NCI-H146 (cell line): Measurements from ENCODE around the gene KCNAB1.
"Not testable (repeated sequence)": the region's sequence is repeated elsewhere in the genome, so short reads cannot be mapped to it uniquely, and the experiment has no call there.

Source experiments
- DNase-seq: peaks from one replicate; lab custom pipeline; 2025; lab: John Stamatoyannopoulos, UW

The KCNAB1 gene

DNA sequence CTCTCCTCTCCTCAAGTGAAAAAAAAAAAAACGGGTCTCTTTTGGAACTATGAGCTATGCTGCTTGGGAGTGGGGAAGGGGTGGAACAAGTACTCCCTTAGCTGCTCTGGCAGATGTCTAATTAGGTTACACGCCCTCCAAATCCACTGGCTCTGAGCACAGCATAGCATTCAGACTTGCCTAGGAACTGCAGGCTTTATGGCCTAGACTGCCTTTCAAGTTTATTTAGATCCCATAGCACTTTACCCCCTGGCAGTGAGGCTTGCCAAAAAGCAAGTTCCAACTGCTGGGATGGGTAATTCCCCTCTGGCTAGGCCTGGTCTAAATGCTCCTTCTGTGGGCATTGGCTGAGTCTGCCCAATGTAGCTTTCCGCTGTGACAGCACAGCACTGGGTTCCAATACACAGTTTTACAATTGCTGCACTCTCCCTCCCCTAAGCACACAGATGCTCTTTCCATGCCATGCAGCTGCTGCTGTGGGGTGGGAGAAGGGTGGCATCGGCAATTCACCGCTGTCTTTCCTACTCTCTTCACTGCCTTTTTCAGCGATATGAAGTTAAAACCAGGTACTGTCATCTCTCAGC lies 152.8 kb downstream of the KCNAB1 start:
- DNase-seq = no peak

DNA sequence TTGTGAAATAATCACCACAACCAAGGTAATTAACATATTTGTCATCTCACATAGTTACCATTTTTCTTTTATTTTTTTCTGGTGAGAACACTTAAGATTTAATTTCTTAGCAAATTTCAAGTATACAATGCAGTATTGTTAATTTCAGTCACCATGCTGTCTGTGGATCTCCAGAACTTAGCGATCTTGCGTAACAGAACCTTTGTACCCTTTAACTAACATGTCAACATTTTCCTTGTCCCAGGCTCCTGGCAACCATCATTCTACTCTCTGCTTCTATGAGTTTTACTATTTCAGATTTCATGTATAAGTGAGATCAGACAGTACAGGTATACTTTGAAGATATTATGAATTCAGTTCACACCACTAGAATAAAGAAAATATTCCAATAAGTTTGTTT lies 154.4 kb downstream of the KCNAB1 start:
- no peak for DNase-seq

- DNase-seq = not testable (repeated sequence)
Observed at GRCh38 chr3:156284637-156285036, 164.3 kb downstream of the KCNAB1 start.

- no peak for DNase-seq
Observed at GRCh38 chr3:156285626-156286025, 165.2 kb downstream of the KCNAB1 start.

DNA sequence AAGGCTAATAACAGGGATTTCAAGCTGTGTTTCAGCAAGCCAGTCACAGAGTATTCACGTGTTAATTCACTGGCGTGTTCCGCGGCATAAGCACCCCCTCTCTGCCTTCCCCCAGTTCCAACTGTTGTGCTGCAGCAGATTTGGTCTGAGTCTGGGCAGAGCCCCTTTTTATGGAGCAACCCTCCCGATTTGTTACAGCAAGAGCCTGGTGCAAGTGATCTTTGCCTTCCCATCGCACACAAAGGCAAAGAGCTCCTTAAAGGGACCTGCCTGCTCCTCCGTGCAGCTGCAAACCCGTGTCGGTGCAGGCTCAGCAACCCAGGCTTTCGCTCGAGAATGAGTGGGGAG lies 170.5 kb downstream of the KCNAB1 start:
- no peak for DNase-seq

GRCh38 chr3:156291272-156292123 lies 171.1 kb downstream of the KCNAB1 start:
- DNase-seq = no peak

DNA sequence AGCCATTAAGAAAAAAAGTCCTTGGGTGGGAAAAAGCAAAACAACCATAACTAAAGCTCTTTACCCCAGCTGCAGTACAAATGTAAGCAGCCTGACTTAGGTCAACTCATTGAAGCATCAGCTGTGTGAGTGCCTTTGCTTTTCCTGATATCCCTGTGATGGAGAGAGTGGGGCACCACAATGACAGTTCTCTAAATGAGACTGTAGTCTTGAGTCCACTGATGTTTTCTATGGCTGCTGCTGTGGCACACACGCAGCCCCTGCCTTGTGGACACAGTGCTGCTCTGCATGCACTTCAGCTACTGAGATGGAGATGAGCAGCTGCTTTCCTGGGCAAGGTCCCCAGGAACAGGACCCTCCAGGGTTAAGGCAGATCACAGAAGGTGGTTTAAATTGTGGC lies 173.2 kb downstream of the KCNAB1 start:
- DNase-seq = no peak

DNA sequence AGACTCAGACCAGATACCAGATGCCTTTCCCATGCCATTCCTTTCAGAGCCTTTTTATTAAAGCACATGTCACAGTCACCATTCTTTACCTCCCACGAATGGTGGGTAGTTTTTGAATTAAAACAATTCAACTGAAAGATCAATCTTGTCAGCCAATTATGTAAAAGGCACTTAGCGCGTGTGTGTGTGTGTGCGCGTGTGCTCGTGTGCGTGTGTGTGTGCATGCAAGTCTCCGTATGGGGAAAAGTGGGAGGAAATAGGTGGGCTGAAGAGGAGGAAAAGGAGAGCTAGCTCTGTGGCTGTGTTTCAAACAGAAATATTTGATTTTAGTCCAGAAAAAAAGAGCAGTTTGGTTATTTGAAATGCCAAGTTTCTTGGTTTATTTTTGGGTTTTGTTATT lies 177.2 kb downstream of the KCNAB1 start:
- DNase-seq = no peak

DNA sequence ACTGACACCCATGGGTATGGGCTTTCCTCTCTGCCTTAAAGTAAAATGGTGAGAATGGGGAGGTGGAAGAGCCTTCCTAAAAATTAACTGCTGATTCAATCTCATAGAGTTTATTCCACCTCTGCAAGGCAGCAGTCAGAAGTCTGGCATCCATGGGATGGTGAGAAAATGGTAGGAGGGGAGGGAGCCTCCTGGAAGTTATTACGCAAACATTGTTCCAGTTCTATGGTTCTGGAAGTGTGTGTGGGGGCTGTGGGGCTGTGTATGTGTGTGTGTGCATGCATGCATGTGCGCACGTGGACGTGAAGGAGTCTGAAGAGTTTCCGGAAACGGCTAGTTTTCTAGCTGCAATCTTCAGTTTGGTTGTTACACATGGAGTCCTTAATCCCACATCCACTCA lies 177.6 kb downstream of the KCNAB1 start:
- DNase-seq = no peak

GRCh38 chr3:156298938-156299337 lies 178.6 kb downstream of the KCNAB1 start:
- no peak for DNase-seq

DNA sequence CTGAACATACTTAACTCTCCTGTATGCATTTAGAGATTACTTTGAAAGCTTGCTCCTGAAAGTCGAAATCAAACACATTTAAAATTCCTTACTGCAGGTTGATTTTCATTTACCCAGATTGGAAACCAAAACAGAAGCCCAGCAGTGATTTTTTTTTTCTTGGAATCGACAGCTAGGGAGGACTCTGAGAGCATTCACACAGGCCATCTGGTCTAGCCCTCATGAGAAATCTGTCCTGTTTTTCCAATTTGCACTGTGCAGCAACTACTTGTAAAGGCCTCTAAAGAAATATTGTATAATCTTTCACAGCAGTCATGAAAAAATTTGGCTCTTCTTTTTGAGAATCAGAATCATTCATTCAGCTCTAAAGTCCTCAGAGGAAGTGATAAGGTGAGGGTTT lies 179.2 kb downstream of the KCNAB1 start:
- no peak for DNase-seq

GRCh38 chr3:156300371-156300770 lies 180.0 kb downstream of the KCNAB1 start:
- DNase-seq = no peak

DNA sequence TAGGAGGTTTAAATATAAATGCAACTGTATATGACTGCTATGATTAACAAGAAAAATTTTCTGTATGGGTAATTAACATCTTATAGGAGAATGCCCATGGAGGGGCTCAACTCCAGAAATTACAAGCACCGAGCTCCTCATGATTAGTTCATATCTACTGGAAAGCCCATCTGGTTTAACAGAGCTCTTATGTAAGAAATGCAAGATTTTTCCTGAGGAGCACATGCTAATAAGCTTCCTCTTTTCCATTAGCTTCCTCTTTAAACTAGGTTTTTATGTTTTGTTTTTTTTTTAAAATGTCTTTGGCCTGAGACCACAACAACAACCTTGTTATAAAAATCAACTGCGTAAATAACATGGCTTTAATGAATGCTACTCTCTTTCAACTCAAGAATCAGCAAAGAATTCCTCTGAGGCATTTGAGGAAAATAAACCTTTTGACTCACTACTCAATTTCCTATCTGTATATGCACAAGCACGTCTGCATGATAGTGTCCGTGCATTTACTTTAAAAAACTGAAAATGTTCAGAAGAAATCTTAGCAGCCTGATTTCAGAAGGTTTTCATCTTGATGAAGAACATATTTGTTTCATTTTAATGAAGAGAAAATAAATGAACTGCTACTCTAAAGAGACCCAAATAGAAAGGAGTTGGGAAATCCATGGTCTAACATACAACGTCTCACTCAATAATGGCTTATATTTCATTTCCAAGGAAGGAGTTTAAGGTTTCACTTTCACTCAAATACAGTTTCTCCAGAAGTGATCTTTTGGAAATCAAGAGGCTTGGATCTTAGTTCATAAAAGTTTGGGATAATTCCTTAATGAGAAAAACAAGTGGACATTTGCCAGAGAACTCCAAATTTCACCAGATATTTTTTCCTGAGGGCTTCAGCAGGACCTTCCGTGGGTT lies 180.8 kb downstream of the KCNAB1 start:
- no peak for DNase-seq

DNA sequence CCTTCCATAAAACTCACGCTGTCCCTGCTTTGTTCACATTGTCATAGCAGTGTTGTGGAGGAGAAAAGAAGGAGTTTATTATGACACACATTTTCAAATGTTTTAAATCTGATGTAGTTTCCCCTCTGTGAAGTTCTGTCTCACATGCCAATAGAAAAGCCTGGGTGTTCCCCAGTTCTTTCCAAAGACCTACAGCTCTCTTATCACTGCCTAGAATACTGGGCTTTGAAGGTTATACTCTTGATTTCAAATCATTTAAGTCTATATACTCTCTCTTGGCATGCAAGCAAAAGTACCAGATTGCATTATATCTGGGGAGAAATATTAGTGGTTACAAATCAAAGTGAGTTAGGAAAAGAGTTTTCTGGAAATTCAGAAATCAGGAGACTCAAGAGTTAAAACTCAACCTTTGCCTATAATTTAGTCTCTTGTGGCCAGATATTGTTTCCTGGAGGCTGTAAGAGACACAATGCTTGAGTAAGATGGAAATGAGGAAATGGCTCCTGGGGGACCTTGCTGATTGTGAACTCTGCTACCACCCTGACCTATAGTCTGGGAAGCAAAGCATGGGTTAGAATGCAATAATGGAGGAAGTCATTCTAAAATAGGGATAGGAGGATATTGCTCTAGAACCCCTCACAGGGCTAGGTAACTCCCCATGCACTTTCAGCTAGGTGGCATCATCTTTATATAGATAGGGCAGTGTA lies 182.8 kb downstream of the KCNAB1 start:
- DNase-seq = no peak

DNA sequence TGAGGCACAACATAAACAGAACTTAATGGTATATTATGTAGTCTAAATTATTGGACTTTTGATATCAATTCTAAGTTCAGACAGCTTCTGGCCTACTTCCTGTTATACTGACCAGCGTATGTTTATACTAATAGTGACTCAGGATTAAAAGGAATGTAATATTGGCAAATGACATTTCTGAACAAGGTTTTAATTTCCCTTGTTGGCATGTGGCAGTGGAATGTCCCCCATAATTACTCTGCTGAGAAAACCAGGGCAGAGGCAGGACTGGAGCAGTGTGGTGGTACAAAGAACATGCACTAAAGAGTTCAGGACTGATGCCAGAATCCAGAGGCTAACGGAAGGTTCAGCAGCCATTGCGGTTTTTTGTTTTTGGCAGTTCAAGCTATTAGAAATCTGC lies 184.0 kb downstream of the KCNAB1 start:
- DNase-seq = no peak

- no peak for DNase-seq
Observed at GRCh38 chr3:156305672-156306071, 185.3 kb downstream of the KCNAB1 start.

DNA sequence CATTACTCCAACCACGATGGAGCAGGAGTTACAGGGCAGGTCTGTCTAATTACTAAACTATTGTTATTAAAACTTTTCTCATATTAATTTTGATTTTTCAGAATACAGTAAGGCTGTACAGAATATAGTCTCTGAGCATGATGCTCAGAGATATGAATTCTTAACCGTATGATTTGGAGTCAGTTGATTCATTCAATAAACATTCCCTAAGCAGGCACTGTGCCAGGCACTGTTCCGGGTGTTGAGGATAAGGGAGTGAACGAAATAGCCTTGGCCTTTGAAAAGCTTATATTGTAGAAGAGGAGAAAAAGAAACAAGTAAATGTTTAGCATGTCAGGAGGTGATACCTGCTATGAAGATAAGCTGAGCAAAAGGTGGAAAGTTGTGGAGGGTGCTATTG lies 187.3 kb downstream of the KCNAB1 start:
- no peak for DNase-seq

- no peak for DNase-seq
Observed at GRCh38 chr3:156311431-156311830, 191.1 kb downstream of the KCNAB1 start.

DNA sequence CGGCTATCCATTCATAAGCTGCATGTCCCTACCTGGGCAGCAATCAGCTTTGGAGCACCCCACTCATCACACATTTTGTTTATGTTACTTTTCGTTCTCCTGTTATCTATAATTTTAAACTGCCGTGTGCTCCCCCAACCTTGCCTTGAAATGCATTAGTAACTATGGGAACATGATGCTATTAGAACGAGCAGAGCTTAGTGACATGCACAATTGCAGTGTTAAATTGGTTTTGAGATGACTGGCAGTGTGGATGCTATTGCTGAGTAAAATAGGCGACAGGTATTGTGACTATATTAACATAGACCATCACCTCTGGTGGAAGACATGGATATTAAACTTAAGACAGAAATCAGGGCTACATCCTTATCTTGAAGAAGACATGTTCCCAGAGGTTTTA lies 191.6 kb downstream of the KCNAB1 start:
- DNase-seq = no peak

DNA sequence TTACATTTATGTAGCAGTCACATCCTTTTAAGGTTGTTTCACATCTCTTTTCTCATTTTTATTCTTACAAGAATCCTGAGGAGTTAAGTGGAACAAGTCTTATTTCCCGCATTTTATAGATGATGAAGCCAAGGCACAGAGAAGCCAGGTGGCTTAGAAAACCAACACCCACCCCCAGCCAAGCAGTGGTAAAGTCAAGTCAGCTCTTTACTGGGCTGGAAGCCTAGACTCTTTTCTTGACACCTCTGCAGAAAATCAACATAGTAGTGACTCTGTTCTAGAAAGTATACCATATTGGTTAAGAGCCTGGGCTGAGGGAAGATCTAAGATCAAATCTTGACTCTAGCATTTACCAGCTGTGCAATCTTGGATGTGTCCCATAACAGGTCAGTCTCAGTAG lies 195.7 kb downstream of the KCNAB1 start:
- no peak for DNase-seq

- DNase-seq = no peak
Observed at GRCh38 chr3:156317462-156318074, 197.2 kb downstream of the KCNAB1 start.

DNA sequence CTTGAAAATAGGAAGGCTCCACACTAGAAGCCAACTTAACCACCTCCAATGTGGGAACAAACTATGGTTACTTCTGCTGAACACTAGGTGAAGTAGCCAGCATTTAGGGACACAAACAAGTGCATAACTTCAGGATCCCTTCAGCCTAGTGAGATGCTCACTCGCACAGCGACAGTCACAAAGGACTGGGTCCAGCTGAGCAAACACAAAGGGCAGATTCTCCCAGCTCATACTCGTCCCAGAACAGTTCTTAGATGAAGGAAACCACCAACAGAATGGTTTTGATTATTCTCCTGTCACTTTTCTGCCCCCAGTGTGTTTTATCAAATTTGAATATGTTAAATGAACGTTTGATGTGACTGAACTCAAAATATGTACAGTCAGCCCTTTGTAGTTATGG lies 201.6 kb downstream of the KCNAB1 start:
- DNase-seq = peak; percentile 18
